GM18526 (cell line): Measurements from ENCODE around the gene CD200.

Source experiments
- POLR2A ChIP-seq: IDR thresholded peaks from 3 replicates; pipeline ENCODE4 v1.6.1; 2011; ENCODE audit not compliant: insufficient read length; ENCODE audit errors: extremely low read depth

The CD200 gene

DNA sequence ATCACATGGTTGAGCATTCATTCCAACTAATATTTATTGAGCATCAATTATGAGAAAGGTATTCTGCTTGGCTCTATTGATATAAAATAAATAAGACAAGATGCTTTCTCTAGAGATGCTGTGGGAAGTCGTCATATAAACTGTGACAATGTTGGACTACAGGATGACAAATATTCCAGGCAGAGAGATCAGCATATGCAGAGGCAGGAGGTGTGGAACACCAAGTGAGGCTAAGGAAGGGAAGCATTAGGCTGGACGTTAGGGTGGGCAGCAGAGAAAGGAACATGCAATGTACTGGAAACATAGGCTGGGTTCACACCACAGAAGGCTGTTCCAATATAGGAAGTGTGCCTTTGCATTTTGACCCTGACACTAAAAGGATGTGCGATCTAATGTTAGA, 38.6 kb downstream of the CD200 start:
- no peak for TF ChIP-seq POLR2A

DNA sequence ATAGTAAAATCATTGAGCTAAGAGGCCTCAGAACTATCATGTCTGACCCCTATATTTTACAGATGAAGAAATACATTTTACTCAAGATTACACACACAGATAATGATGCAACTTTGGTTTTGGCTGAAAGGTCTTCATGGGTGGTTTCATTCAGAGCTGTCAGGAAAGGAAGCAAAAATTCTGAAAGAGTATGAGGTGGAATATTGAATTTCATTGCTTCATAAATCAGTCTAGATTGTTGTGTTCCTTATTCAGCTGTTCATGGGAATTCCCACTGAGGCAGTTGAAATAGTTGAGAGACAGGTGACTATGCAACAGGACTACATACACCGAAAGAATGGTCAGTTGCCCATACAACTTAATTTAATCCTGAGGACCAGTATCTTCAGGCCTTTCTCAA, 39.4 kb downstream of the CD200 start:
- no peak for TF ChIP-seq POLR2A

DNA sequence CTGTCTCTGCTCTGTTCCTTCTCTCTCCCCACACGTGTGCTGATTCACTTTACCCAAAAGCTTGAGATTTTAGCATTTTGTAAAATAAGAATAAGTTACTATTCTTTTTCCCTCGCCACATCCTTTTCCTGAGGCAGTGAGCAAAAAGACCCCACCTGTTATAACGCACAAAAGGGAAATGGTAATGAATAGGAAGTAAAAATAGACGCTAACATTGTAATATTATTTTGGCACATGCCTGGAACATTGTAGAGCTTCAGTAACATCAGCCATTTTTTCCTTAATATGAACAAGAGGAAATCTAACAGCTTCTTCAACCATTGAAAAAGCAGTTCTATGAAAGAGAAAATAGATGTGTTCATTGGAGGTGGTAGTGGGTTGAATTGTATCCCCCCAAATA, 40.5 kb downstream of the CD200 start:
- TF ChIP-seq POLR2A: no peak

DNA sequence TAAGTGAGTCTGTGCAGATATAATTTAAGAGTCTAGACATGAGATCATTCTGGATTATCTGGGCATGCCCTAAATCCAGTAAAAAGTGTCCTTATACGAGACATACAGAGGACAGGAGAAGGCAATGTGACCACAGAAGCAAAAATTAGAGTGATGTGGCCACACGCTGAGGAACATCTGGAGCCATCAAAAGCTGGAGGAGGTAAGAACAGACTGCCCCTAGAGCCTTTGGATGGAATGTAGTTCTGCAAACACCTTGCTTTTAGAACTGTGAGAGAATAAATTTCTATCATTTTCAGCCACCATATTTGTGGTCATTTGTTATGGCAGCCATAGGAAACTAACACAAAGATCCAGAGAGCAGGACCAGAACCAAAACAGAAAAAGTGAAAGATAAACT, 41.0 kb downstream of the CD200 start:
- TF ChIP-seq POLR2A: no peak

DNA sequence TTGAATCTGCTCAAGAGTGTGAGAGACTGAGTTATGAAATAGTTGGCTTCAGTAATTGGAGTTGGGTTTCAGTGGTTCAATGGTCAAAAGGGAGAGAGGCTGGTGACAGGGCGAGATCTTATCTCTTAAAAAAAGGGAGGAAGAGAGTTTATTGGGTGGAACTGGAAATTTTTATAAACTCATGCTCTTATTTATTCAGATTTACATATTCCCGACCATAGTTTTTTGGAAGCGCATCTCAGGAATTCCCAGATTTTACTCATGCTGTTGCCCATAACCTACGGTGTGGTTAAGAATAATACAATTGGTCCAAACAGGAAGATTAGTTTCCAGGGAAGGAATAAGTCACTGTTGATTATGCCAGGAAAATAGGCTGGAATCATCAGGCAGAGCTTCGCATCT, 41.4 kb downstream of the CD200 start:
- no peak for TF ChIP-seq POLR2A

DNA sequence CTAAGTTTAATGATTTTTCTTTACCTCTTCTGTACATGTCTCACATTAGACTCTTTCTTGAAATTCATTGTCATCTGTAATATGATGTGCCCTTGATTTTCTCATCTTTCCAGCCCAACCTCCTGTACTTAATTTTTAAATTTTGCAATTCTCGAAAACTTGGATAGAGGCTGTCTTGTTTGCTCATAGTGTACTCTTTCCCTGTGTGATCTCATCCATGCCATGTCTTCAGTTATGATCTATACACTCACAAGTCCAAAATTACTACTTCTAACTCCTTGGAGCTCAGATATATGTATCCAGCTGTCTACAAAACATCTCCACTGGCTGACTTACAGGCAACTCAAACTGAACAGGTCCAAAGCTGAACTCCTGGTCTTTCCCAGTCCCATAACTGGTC, 42.2 kb downstream of the CD200 start:
- TF ChIP-seq POLR2A: no peak

DNA sequence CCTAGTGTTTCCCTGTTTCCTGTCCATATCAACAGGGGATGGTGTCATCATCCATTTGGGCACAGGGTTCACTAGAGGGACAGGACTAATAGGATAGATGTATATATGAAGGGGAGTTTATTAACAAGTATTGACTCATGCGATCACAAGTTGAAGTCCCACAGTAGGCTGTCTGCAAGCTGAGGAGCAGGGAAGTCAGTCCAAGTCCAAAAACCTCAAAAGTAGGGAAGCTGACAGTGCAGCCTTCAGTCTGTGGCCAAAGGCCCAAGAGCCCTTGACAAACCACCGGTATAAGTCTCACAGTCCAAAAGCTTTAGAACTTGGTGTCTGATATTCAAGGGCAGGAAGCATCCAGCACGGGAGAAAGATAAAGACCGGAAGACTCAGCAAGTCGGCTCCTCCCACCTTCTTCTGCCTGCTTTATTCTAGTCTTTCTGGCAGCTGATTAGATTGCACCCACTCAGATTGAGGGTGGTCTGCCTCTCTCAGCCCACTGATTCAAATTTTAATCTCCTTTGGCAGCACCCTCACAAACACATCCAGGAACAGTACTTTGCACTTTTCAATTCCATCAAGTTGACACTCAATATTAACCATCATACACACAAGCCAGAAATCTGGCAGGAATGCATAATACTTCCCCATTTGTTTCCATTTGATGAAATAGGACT, 43.4 kb downstream of the CD200 start:
- no peak for TF ChIP-seq POLR2A

DNA sequence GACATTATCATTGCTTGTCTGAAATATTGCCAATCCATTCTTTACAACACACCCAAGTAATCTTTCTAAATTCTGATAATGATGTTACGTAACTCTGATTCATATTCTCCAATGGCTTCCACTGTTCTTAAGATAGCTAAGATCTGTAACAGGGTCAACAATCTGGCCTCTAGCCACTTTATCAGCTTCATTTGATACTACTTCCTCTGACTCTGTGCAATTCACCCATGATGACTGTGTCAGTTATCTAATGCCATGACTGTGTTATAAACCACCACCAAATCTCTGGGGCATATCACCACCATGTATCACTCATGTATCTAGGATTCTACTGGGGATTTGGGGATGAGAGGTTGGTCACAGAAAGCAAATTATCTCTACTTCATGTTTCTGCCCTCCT, 44.0 kb downstream of the CD200 start:
- no peak for TF ChIP-seq POLR2A

- no peak for TF ChIP-seq POLR2A
Measured at GRCh38 chr3:112377568-112378071, 44.7 kb downstream of the CD200 start.

- no peak for TF ChIP-seq POLR2A
Measured at GRCh38 chr3:112379020-112379690, 46.2 kb downstream of the CD200 start.

- no peak for TF ChIP-seq POLR2A
Measured at GRCh38 chr3:112381673-112382542, 49.0 kb downstream of the CD200 start.

- TF ChIP-seq POLR2A: no peak
Measured at GRCh38 chr3:112382543-112383160, 49.7 kb downstream of the CD200 start.

GRCh38 chr3:112384769-112385168, 51.8 kb downstream of the CD200 start:
- no peak for TF ChIP-seq POLR2A

DNA sequence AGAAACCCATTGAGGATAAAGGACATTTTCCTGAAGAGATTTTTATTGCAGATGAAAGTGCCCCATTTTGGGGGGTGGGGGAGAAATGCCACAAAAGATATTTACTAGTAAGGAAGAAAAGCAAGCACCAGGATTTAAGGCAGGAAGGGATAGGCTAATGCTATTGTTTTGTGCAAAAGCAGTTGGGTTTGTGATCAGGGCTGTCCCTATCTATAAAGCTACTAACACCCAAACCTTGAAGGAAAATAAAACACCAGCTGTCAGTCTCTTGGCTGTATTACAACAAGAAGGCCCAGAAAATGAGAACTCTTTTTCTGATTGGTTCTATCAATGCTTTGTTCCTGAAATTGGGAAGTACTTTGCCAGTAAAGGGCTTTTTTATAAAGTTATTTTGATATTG, 56.0 kb downstream of the CD200 start:
- no peak for TF ChIP-seq POLR2A

- TF ChIP-seq POLR2A: no peak
Measured at GRCh38 chr3:112389961-112390360, 57.0 kb downstream of the CD200 start.
